Activated CD4-positive, alpha-beta T cell treated with anti-CD3 and anti-CD28 coated beads, Interleukin-2, amount 50 U/mL, for 4 hours (primary cell): ENCODE measurements around the gene CLNK.

Source experiments
- DNase-seq, 2 experiments: peaks; one replicate each; pipeline ENCODE4 v3.0.0-alpha.2; 2020

The CLNK gene

GRCh38 chr4:10438924-10439323 lies 245.6 kb downstream of the CLNK start:
- no peak for DNase-seq

GRCh38 chr4:10437735-10438134 lies 246.8 kb downstream of the CLNK start:
- no peak for DNase-seq
